ENCODE measurements around the gene PLCD3. TPM values are rescaled to one million over a fixed set of nuclear protein-coding genes. Genes with fewer than 3 reads are reported as not detected.
A peak's percentile ranks its signal among the peaks of the same experiment; 100 is the strongest.

Gene PLCD3
- total and polyA plus RNA-seq, 2 of the 13 experiments (the other 11 are each of a cell fraction or from before 2014, with no cell fraction given) = 11.3 to 39.1 TPM

- TF ChIP-seq ZBTB2 (CRISPR knock-in tag; IDR thresholded peaks at IDR 0.05; ENCODE audit: low read depth) = no peak
- TF ChIP-seq ZNF790 (CRISPR knock-in tag; IDR thresholded peaks at IDR 0.05; ENCODE audit: borderline replicate concordance) = 0 out of 2 replicates have a peak, but pooled peaks have one; percentile 12
- no peak for TF ChIP-seq CBX2 (IDR thresholded peaks at IDR 0.05; ENCODE audit: low read depth, low read length)
- no peak for TF ChIP-seq CBX2 (CRISPR knock-in tag; IDR thresholded peaks at IDR 0.05; ENCODE audit: low read depth)
- TF ChIP-seq ZNF501 (CRISPR knock-in tag; IDR thresholded peaks at IDR 0.05) = no peak
- no peak for TF ChIP-seq ZBTB8A (CRISPR knock-in tag; IDR thresholded peaks at IDR 0.05; ENCODE audit: borderline replicate concordance, low read depth)
- TF ChIP-seq ZNF274 (CRISPR knock-in tag; IDR thresholded peaks at IDR 0.05) = no peak
- TF ChIP-seq ZEB1 (IDR thresholded peaks at IDR 0.05; ENCODE audit: insufficient replicate concordance, low read depth) = no peak
- TF ChIP-seq TEF (CRISPR knock-in tag; IDR thresholded peaks at IDR 0.05) = no peak
- no peak; the same call in 1 of the 2 replicates for TF ChIP-seq SNAI1 (CRISPR knock-in tag; IDR thresholded peaks at IDR 0.05; ENCODE audit: borderline replicate concordance)
- TF ChIP-seq PRPF4 (IDR thresholded peaks at IDR 0.05; ENCODE audit: low read depth, low read length, poor library complexity, severe bottlenecking) = no peak
- TF ChIP-seq ZNF749 (CRISPR knock-in tag; IDR thresholded peaks at IDR 0.05; ENCODE audit: borderline replicate concordance) = no peak
- TF ChIP-seq ZNF660 (CRISPR knock-in tag; IDR thresholded peaks at IDR 0.05; ENCODE audit: borderline replicate concordance, low read depth) = no peak
- TF ChIP-seq SSRP1 (CRISPR knock-in tag; IDR thresholded peaks at IDR 0.05) = no peak
- no peak for TF ChIP-seq SUZ12 (IDR thresholded peaks at IDR 0.05; ENCODE audit: low read depth, low read length)
- no peak for TF ChIP-seq MEIS1 (CRISPR knock-in tag; IDR thresholded peaks at IDR 0.05; ENCODE audit: borderline replicate concordance)
- peak; percentile 5; the same call in 1 of the 2 replicates for TF ChIP-seq RXRA (CRISPR knock-in tag; IDR thresholded peaks at IDR 0.05)
- no peak for TF ChIP-seq TFDP1 (CRISPR knock-in tag; IDR thresholded peaks at IDR 0.05; ENCODE audit: borderline replicate concordance)
- TF ChIP-seq CREB3 (CRISPR knock-in tag; IDR thresholded peaks at IDR 0.05) = no peak
- TF ChIP-seq ZNF235 (CRISPR knock-in tag; IDR thresholded peaks at IDR 0.05; ENCODE audit: borderline replicate concordance) = 0 out of 2 replicates have a peak, but pooled peaks have one; percentile 7
- no peak for TF ChIP-seq LCORL (IDR thresholded peaks at IDR 0.05)
- no peak for TF ChIP-seq LCORL (CRISPR knock-in tag; IDR thresholded peaks at IDR 0.05)
- no peak for TF ChIP-seq SIN3B (IDR thresholded peaks at IDR 0.05; ENCODE audit: low read length)
- TF ChIP-seq BCL3 (CRISPR knock-in tag; IDR thresholded peaks at IDR 0.05) = no peak
- TF ChIP-seq ZNF891 (CRISPR knock-in tag; IDR thresholded peaks at IDR 0.05) = peak; percentile 66; the same call in 1 of the 2 replicates
Observed at GRCh38 chr17:45135978-45136791, 3.9 kb upstream of the PLCD3 start (continued).
